Large intestine (tissue), 3 donors: ENCODE measurements around the gene A1BG. TPM values are rescaled to one million over a fixed set of nuclear protein-coding genes. Genes with fewer than 3 reads are reported as not detected.

ENCODE experiments used
- DNase-seq, 2 donors: peaks; one replicate each; pipeline versions ENCODE4 v3.0.0 to v3.0.0-alpha.2; 2013
- H3K27ac ChIP-seq: one replicate; pipeline ENCODE4 v1.5.1; 2013; ENCODE audit warnings: low read length
- H3K27me3 ChIP-seq: 2 replicates; pipeline ENCODE4 v1.6.1; 2013; ENCODE audit warnings: low read length; ENCODE audit not compliant: control insufficient read depth, insufficient read depth
- H3K36me3 ChIP-seq: 2 replicates; pipeline ENCODE4 v1.6.1; 2013; ENCODE audit warnings: low read length; ENCODE audit not compliant: control insufficient read depth, insufficient read depth
- H3K4me1 ChIP-seq: one replicate; pipeline ENCODE4 v1.6.1; 2013; ENCODE audit warnings: low read length; ENCODE audit not compliant: control insufficient read depth, insufficient read depth
- H3K4me3 ChIP-seq: one replicate; pipeline ENCODE4 v1.5.1; 2013; ENCODE audit warnings: low read length
- H3K9me3 ChIP-seq: one replicate; pipeline ENCODE4 v1.6.1; 2013; ENCODE audit warnings: mild to moderate bottlenecking, low read depth, low read length, moderate library complexity; ENCODE audit not compliant: control insufficient read depth
- WGBS: methylation state at CpG from one replicate; pipeline ENCODE4 v1.1.5; 2013; ENCODE audit warnings: low lambda C conversion rate; ENCODE audit not compliant: insufficient coverage; 5-methylcytosine and 5-hydroxymethylcytosine counted together
- polyA plus RNA-seq: library from polyadenylated mRNA; unstranded; fragments of 120-200 nt; gene quantifications from one replicate; pipeline ENCODE4 v1.2.1, GENCODE V29; 2013

Gene A1BG
- polyA plus RNA-seq, 1 donor = 1.8 TPM

GRCh38 chr19:58372311-58373133 is 19.2 kb upstream of the A1BG start:
- H3K4me1 ChIP-seq = no peaks in the 10 kb centered on the region
- peaks cover 8% of the 10 kb centered on the region for H3K27me3 ChIP-seq
- WGBS = no CpG with 5 or more reads among the region's 15 CpGs
- peaks cover 11% of the 10 kb centered on the region for H3K9me3 ChIP-seq
- no peak for DNase-seq
- H3K4me3 ChIP-seq = no peak overlapping the region
- H3K27ac ChIP-seq = no peak overlapping the region
- H3K36me3 ChIP-seq = no peaks in the 10 kb centered on the region

DNA sequence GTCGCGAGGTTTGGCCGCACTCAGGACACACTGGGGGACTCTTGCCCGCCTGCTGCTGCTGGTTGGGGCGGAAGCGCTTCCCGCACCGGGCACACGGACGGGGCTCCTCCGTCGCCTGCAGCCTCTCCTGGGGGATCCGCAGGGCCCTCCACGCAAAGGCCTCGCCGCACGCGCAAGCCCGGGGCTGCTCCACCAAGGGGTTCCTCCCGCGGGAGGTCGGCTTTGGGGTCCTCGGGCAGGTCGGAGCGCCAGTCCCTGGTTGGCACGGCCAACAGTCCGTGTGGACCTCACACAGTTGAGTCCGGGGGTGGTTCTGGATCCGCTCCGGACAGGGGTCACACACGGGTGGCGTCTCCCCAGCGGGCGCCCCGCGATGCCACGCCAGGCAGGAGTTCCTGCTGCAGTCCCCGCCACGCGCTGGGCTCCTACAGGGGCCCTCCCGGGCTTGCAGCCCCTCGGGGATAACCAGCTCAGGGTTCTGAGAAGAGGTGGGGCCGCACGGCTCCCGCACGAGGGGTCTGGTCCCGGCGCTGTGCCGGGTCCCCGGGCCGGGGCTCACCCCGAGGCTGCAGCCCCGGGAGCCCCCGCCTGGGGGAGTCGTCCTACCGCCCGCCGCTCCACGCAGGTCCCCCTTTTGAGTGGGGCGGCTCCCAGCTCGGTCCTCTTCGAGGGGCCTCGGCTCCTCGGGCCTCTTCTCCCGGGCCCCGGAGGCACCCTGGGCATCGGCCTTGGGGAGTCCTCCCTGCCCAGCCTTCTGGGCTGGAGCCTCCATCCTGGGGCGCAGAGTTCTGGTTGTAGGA is 15.5 kb upstream of the A1BG start:
- DNase-seq = no peak
- Histone ChIP-seq H3K27me3 (peaks cover 8% of the 10 kb centered on the region), H3K9me3 (peaks cover 14% of the 10 kb centered on the region), H3K27ac (no peak overlapping the region), H3K36me3 (no peaks in the 10 kb centered on the region), H3K4me3 (no peak overlapping the region), H3K4me1 (no peaks in the 10 kb centered on the region)
- WGBS = no CpG with 5 or more reads among the region's 68 CpGs

DNA sequence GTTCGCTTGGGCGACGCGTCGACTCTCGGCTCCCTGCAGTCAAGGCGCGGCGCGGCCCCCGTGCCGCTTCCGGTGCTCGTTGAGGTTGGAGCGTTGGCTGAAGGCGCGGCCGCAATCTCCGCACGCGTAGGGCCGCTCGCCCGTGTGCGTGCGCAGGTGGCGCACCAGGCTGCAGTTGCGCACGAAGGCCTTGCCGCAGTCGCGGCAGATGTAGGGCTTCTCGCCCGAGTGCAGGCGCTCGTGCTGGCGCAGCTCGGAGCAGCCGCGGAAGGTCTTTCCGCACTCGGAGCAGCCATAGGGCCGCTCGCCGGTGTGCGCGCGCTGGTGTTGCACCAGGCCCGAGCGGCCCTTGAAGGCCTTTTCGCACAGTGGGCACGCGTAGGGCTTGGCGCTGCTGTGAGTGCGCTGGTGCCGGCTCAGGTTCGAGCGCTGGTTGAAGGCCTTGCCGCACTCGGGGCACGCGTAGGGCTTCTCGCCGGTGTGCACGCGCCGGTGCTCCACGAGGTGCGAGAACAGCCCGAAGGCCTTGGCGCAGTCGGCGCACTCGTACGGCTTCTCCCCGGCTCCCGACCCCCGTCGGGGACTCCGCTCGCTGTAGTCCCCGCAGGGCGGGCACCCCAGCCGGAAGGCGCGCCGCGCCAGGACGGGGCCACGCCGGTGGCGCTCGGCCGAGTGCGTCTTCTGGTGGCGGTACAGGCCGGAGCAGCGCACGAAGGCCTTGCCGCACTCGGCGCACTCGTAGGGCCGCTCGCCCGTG is 14.6 kb upstream of the A1BG start:
- no peak for DNase-seq
- Histone ChIP-seq H3K27ac (no peak overlapping the region), H3K4me3 (no peak overlapping the region), H3K4me1 (peaks cover 2% of the 10 kb centered on the region), H3K27me3 (peaks cover 8% of the 10 kb centered on the region), H3K9me3 (peaks cover 14% of the 10 kb centered on the region), H3K36me3 (no peaks in the 10 kb centered on the region)
- no CpG with 5 or more reads among the region's 106 CpGs for WGBS

GRCh38 chr19:58366585-58367430 is 13.5 kb upstream of the A1BG start:
- peaks cover 14% of the 10 kb centered on the region for H3K9me3 ChIP-seq
- peaks cover 8% of the 10 kb centered on the region for H3K27me3 ChIP-seq
- 50% methylated on average over 2 of the region's 32 CpGs for WGBS
- H3K27ac ChIP-seq = no peak overlapping the region
- H3K4me3 ChIP-seq = no peak overlapping the region
- peaks cover 3% of the 10 kb centered on the region for H3K4me1 ChIP-seq
- H3K36me3 ChIP-seq = no peaks in the 10 kb centered on the region
- DNase-seq = no peak

GRCh38 chr19:58364146-58364545 is 10.9 kb upstream of the A1BG start:
- peaks cover 8% of the 10 kb centered on the region for H3K27me3 ChIP-seq
- WGBS = no CpG with 5 or more reads among the region's 5 CpGs
- H3K36me3 ChIP-seq = no peaks in the 10 kb centered on the region
- no peak overlapping the region for H3K4me3 ChIP-seq
- peaks cover 3% of the 10 kb centered on the region for H3K4me1 ChIP-seq
- no peak overlapping the region for H3K27ac ChIP-seq
- peaks cover 14% of the 10 kb centered on the region for H3K9me3 ChIP-seq
- no peak for DNase-seq

DNA sequence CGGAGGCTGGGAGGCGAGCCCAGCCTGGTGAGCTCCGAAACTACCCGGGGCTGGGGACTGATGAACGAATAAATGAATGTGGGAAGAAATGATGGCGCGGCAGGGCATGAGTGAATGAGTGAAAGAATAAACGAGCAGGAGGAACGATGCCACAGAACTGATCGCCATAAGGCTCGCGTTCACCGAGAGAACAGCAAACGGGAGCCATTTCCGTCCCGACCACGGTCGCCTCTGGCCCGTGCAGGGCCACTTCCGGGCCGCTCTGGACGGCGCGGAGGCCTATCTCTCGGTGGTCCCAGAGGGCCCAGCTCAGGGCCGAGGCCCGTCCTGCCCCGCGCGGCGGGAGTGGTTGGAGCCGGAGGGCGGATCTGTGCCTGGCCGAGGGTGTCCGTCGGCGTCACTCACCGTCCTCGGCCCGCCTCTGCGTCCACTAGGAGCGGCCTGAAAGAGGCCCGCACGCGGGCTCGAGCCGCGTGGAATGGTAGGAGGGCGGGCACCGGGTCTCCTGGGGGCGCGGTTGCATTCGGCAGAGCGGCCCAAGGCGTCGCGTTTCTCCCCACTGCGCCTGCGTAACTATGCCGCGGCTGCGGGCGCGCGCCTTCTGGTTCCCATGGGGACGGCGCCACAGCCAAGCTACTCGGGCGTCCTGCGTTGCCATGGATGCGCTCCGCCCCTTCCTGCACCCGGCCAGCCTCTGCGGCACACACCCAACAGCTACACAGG is 9.1 kb upstream of the A1BG start, which contains the start of gene ZNF497:
Gene ZNF497 (minus strand): TSS at position 480 of the 723 bp plus-strand sequence. CDS start 5,116 bp downstream, outside the sequence.
- WGBS = no CpG with 5 or more reads among the region's 74 CpGs
- Histone ChIP-seq H3K27ac (peak within 1 kb of the TSS; percentile 99), H3K4me1 (peaks cover 3% of the 10 kb centered on the region), H3K27me3 (peaks cover 4% of the 10 kb centered on the region), H3K9me3 (peaks cover 2% of the 10 kb centered on the region), H3K4me3 (peak within 1 kb of the TSS; percentile 91), H3K36me3 (no peaks in the 10 kb centered on the region)
- DNase-seq = peak; percentile 97 to 99

- Histone ChIP-seq H3K27me3 (peaks cover 10% of the 10 kb centered on the region), H3K36me3 (no peaks in the 10 kb centered on the region), H3K27ac (peak overlapping the region; percentile 99), H3K9me3 (peaks cover 5% of the 10 kb centered on the region), H3K4me1 (peaks cover 3% of the 10 kb centered on the region), H3K4me3 (peak overlapping the region; percentile 91)
- no CpG with 5 or more reads among the region's 28 CpGs for WGBS
- no peak for DNase-seq
These were observed 8.6 kb upstream of the A1BG start for GRCh38 chr19:58361900-58362271.

DNA sequence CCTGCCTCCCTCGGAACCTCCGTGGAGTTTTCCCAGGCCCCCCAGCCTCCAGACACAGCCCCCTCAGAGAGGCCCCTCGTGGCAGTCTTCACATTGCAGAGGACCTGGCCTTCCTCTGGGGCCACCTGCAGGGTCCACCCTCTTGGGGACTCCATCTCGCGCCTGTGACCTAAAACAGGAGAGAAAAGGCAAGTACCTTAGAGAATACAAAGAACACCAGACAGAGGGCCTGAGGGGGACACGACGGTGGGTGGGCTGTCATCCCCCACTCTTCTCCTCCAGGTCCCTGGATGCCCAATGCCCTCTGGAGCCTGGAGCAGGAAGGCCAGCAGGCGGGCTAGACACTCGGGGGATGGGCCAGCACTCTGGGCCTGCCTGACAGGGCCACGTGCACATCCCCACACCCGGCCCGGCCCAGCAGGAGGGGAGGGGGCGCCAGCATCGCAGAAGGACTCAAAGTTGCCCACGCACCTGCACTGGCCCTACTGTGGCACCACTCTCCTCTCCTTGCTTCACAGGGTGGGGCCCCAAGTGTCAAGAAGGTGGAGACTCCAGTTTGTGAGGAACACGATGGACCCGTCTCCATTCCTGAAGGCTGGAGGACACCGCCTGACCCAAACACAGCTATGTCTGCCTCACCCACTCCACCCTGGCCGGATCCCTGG is 4.3 kb upstream of the A1BG start:
- no peak overlapping the region for H3K27ac ChIP-seq
- DNase-seq = no peak
- peaks cover 50% of the 10 kb centered on the region for H3K27me3 ChIP-seq
- H3K4me1 ChIP-seq = peaks cover 4% of the 10 kb centered on the region
- no peaks in the 10 kb centered on the region for H3K36me3 ChIP-seq
- WGBS = no CpG with 5 or more reads among the region's 19 CpGs
- no peak overlapping the region for H3K4me3 ChIP-seq
- H3K9me3 ChIP-seq = peaks cover 17% of the 10 kb centered on the region
